HG03039 (cell line): ENCODE results near the gene EXOG.

Source experiments
- ATAC-seq: cut with Tn5 transposase; IDR thresholded peaks from one replicate; pipeline ENCODE4 v1.9.1; 2021; ENCODE audit warnings: mild to moderate bottlenecking, moderate library complexity; ENCODE audit not compliant: unreplicated experiment

The EXOG gene

GRCh38 chr3:38496131-38496910 is at the start of gene EXOG:
Gene EXOG (plus strand): TSS chr3:38496340. CDS start chr3:38496368, 28 bp downstream.
- peak; percentile 85 for ATAC-seq

GRCh38 chr3:38446812-38447211 is 49.3 kb upstream of the EXOG start:
- no peak for ATAC-seq

- no peak for ATAC-seq
These were observed 45.3 kb upstream of the EXOG start for GRCh38 chr3:38450853-38451252.

- no peak for ATAC-seq
These were observed 42.8 kb upstream of the EXOG start, which contains the start of gene ACVR2B for GRCh38 chr3:38453075-38453912. Gene ACVR2B (plus strand): TSS chr3:38453890. CDS start chr3:38454323, 433 bp downstream.

- no peak for ATAC-seq
These were observed 42.3 kb upstream of the EXOG start for GRCh38 chr3:38453913-38454177.

- ATAC-seq, result no peak
These were observed 41.8 kb upstream of the EXOG start for GRCh38 chr3:38454178-38454883.

GRCh38 chr3:38454884-38455638 is 41.1 kb upstream of the EXOG start:
- ATAC-seq, result no peak

- ATAC-seq, result no peak
These were observed 40.3 kb upstream of the EXOG start for GRCh38 chr3:38455639-38456430.

GRCh38 chr3:38457111-38458003 is 38.8 kb upstream of the EXOG start:
- no peak for ATAC-seq

- ATAC-seq, result no peak
These were observed 37.2 kb upstream of the EXOG start for GRCh38 chr3:38458796-38459498.

- ATAC-seq, result no peak
These were observed 36.6 kb upstream of the EXOG start for GRCh38 chr3:38459499-38460048.

- ATAC-seq, result no peak
These were observed 35.5 kb upstream of the EXOG start for GRCh38 chr3:38460377-38461270.

- no peak for ATAC-seq
These were observed 30.5 kb upstream of the EXOG start for GRCh38 chr3:38465588-38466154.

- no peak for ATAC-seq
These were observed 27.4 kb upstream of the EXOG start for GRCh38 chr3:38468765-38469164.

- no peak for ATAC-seq
These were observed 26.3 kb upstream of the EXOG start for GRCh38 chr3:38469852-38470251.

GRCh38 chr3:38471260-38471857 is 24.8 kb upstream of the EXOG start:
- ATAC-seq, result no peak
